HUES6 (cell line): ENCODE measurements around the gene IFT74.

Experiments
- H3K27ac ChIP-seq: 2 replicates; pipeline ENCODE4 v1.7.0; 2013; ENCODE audit warnings: low read depth, mild to moderate bottlenecking, low read length, inconsistent platforms
- H3K27me3 ChIP-seq: 2 replicates; pipeline ENCODE4 v1.6.1; 2013; ENCODE audit warnings: low read length; ENCODE audit not compliant: control insufficient read depth, insufficient read depth
- H3K36me3 ChIP-seq: 2 replicates; pipeline ENCODE4 v1.6.1; 2013; ENCODE audit warnings: low read length; ENCODE audit not compliant: control insufficient read depth, insufficient read depth
- H3K4me1 ChIP-seq: 2 replicates; pipeline ENCODE4 v1.6.1; 2013; ENCODE audit warnings: low read length; ENCODE audit not compliant: control insufficient read depth, insufficient read depth
- H3K4me3 ChIP-seq: 2 replicates; pipeline ENCODE4 v1.5.1; 2013; ENCODE audit warnings: low read depth, low read length
- H3K9ac ChIP-seq: one replicate; pipeline ENCODE4 v1.6.1; 2013; ENCODE audit warnings: mild to moderate bottlenecking, low read length
- H3K9me3 ChIP-seq: 2 replicates; pipeline ENCODE4 v1.6.1; 2013; ENCODE audit warnings: low read depth, low read length; ENCODE audit not compliant: control insufficient read depth, insufficient read depth

Gene IFT74

DNA sequence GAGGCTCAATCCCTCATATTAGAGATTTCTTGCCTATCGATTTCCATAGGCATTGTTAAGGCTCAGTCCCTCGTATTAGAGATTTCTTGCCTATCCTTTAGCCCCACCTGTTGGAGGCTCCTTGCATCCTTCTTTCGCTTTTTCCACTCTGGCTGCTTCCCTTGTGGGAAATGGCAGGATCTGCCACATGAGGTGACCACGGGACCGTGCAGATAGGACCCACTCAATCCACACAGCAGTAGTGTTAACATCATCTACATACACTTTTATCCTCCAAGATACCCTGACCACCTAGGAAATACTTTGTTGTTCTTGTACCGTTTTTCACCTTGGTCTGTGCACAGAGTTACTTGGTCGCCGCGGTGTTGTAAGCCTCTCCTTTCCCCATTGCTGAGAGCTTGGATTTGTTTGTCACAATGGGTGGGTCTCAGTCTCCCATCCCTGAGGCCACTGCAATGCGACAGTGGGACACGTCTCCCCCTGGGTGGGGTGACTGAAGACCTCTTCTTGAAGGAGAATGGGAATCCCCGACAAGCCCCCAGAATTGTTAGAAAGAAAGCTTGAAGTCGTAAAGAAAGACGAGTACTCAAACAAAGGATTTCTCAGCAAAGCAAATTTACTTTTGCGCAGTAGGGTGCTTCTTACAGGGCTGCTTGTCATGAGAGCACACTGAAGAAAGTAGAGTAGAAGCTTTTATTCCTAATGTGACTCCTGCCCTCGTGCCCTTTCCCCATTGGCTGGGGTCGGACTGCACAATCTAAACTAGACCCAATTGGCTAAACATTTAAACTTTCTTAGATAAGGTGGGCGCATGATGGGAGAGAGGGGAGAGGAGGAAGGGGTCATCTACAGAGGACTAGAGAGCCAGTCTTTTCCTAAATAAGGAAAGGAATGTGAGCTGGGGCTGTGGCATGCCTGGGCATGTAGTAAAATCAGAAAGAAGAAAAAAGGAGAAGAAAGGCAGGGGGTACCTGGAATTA is 19.8 kb downstream of the IFT74 start:
- peaks cover 28% of the 10 kb centered on the region for H3K4me1 ChIP-seq
- H3K4me3 ChIP-seq: peak overlapping the region; percentile 51
- H3K9me3 ChIP-seq: no peaks in the 10 kb centered on the region
- peak overlapping the region; percentile 93 for H3K27ac ChIP-seq
- H3K36me3 ChIP-seq: no peaks in the 10 kb centered on the region
- H3K9ac ChIP-seq: peak overlapping the region; percentile 94
- H3K27me3 ChIP-seq: no peaks in the 10 kb centered on the region

DNA sequence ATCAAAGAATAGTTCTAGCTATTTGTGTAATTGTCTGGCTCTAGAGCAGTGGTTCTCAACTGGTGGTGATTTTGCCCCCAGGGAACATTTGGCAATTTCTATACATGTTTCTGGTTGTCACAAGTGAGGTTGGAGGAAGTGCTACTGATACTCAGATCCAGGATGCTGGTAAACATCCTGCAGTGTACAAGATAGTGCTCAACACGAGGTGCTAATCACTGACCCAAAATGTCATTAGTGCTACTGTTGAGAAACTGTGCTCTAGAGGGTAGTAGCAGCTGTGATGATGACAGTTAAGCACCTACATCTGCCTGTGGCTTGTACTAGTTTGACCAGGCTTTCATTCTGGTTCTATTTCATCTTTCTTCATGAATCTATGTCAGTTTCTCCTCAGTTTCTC is 27.1 kb downstream of the IFT74 start:
- no peak overlapping the region for H3K9ac ChIP-seq
- no peak overlapping the region for H3K27ac ChIP-seq
- H3K36me3 ChIP-seq: peaks cover 11% of the 10 kb centered on the region; the same call in 1 of the 2 replicates

DNA sequence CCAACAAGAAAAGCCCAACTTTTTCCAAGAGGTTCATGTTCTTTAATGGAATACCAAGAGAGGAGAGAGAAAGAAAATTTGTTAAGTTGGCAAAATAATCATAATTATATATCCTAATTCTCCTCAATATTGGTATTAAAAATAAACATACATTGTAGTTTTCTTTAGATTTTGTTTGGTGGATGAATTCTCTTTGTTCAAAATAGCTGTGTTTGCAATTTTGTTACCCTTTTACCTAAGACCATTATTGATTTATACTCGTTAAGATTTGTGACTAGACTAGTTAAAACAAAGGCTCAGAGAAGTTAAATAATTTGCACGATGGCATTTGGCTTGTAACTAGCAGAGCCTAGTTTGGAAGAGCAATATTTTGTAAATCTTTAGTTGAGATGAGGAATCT is 39.6 kb downstream of the IFT74 start:
- Histone ChIP-seq H3K4me3 (no peak overlapping the region), H3K36me3 (peaks cover 3% of the 10 kb centered on the region), H3K27me3 (no peaks in the 10 kb centered on the region), H3K4me1 (no peaks in the 10 kb centered on the region), H3K9ac (no peak overlapping the region), H3K27ac (no peak overlapping the region), H3K9me3 (no peaks in the 10 kb centered on the region)

More for the DNA sequence above, 27.1 kb downstream of the IFT74 start:
- no peaks in the 10 kb centered on the region for H3K9me3 ChIP-seq
- H3K27me3 ChIP-seq: no peaks in the 10 kb centered on the region
- H3K4me3 ChIP-seq: no peak overlapping the region
- H3K4me1 ChIP-seq: no peaks in the 10 kb centered on the region

DNA sequence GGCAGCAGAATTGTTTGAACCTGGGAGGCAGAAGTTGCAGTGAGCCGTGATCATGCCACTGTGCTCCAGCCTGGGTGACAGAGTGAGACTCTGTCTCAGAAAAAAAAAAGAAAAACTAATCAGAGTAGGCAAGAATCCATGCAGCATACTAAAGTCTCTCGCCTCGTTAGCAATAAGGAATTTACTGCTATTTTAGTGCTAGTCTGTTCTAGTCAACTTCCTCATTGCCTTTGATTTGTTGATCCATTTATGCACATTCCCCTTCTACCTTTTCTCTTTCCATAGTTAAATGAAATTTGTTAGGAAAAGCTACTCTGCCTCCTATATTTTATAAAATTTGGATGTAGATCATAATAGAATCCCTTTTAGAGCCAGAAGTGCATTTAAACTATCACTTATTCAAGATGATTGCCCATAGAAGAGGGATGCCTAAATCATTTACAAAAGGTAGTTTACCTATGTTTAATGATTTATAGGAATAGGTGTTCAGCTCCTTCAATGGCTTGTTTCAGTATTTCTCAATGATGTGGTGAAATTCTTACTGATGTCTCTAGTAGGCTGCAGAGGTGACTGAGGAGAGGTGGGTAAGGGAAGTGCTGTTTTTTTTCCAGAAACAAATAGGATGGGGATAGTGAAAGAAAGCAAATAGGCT is 47.3 kb downstream of the IFT74 start:
- Histone ChIP-seq H3K9ac (no peak overlapping the region), H3K27me3 (no peaks in the 10 kb centered on the region), H3K36me3 (no peaks in the 10 kb centered on the region), H3K4me1 (no peaks in the 10 kb centered on the region), H3K9me3 (no peaks in the 10 kb centered on the region), H3K4me3 (no peak overlapping the region), H3K27ac (no peak overlapping the region)

DNA sequence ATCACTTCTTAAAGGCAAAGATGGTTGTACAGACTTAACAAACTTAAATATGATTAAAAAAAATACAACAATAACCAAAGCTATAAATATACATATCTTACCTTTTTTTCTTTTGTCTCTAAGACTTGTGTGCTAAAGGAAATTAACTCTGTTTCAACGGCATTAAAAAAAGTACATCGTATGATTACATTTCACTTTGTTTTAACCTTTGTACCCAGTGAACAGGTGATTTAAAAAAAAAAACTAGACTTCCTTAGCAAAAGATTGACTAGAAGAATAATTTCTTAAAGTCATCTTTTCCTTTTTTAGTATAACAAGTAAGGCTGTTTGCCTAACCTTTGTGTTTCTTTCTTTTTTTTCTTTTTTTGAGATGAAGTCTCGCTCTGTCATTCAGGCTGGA is 49.3 kb downstream of the IFT74 start, which contains the start of gene LRRC19:
Gene LRRC19, minus strand, starts transcription at position 182 of the 400 bp plus-strand sequence. CDS start 5,978 bp downstream, outside the sequence.
- no peaks in the 10 kb centered on the region for H3K27me3 ChIP-seq
- no peaks in the 10 kb centered on the region for H3K36me3 ChIP-seq
- no peak within 1 kb of the TSS for H3K27ac ChIP-seq
- H3K4me3 ChIP-seq: no peak within 1 kb of the TSS
- H3K9ac ChIP-seq: no peak within 1 kb of the TSS
- no peaks in the 10 kb centered on the region for H3K4me1 ChIP-seq
- H3K9me3 ChIP-seq: no peaks in the 10 kb centered on the region

DNA sequence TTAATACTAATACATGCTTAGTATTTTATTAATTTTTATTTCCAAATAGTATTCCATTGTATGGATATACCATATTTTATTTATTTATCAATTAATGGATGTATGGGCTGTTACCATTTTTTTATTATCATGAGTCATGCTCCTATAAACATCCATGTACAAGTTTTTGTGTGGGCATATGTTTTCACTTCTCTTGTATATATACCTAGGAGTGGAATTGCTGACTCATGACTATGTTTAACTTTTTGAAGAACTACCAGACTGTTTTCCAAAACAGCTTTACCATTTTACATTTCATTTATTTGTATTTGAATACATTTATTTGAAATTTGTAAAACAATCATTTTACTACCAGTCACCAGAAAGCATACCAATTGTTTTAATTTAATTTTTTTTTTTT is 63.4 kb downstream of the IFT74 start:
- Histone ChIP-seq H3K27me3 (no peaks in the 10 kb centered on the region), H3K36me3 (peaks cover 23% of the 10 kb centered on the region), H3K27ac (no peak overlapping the region), H3K4me3 (no peak overlapping the region), H3K9ac (no peak overlapping the region), H3K9me3 (no peaks in the 10 kb centered on the region), H3K4me1 (no peaks in the 10 kb centered on the region)

DNA sequence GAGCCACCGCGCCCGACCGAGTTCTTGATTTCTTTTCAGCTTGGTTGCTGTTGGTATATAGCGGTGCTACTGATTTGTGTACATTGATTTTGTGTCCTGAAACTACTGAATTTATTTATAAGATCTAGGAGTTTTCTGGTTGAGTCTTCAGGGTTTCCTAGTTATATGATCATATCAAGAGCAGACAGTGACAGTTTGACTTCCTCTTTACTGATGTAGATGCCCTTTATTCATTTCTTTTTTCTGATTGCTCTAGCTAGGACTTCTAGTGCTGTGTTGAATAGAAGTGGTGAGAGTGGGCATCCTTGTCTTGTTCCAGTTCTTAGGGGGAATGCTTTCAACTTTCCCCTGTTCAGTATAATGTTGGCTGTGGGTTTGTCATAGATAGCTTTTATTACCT is 66.7 kb downstream of the IFT74 start:
- Histone ChIP-seq H3K36me3 (peaks cover 18% of the 10 kb centered on the region), H3K27ac (no peak overlapping the region), H3K4me1 (no peaks in the 10 kb centered on the region), H3K9me3 (no peaks in the 10 kb centered on the region), H3K9ac (no peak overlapping the region), H3K4me3 (no peak overlapping the region), H3K27me3 (no peaks in the 10 kb centered on the region)

DNA sequence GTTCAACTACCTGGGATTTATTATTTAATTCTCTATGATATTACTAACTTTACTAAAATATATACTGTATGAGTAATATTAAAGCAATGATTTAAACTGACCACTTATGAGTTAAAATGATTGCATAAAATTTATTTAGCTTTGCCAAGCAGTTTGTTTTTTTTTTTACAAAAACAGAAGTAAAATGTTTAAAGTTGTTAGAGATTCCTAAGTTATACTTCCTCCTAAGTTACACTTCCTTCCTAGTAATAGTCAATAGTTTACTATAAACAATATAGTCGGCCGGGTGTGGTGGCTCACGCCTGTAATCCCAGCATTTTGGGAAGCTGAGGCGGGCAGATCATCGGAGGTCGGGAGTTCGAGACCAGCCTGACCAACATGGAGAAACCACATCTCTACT is 73.0 kb downstream of the IFT74 start:
- peaks cover 5% of the 10 kb centered on the region; the same call in 1 of the 2 replicates for H3K36me3 ChIP-seq
- H3K9ac ChIP-seq: no peak overlapping the region
- no peaks in the 10 kb centered on the region for H3K9me3 ChIP-seq
- no peak overlapping the region for H3K4me3 ChIP-seq
- H3K27ac ChIP-seq: no peak overlapping the region
- no peaks in the 10 kb centered on the region for H3K27me3 ChIP-seq
- H3K4me1 ChIP-seq: no peaks in the 10 kb centered on the region

DNA sequence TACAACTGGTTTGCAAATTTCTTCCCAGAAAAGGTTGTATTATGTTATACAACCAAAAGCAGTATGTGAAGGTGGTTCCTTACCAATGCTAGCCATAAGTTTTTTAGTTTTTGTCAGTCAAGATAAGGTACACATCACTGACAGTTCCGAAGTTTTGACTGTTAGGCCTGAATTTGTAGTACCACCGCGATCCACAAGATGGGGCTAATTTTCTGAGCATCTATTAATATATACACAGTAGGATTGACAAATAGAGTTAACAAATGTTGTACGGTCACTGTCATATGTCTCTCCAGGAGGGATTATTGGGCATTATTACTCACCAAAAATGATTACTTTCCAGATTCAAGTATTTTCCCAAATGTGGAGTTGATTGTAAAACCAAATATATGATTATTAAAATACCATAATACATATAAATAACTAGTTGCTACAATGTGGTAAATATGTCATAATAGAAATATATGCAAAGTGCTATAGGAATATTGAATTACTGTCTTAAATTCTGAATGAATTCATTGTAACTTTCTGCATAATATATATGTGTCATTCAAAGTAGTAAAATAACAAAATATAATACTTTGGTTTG is 77.7 kb downstream of the IFT74 start:
- Histone ChIP-seq H3K4me3 (no peak overlapping the region), H3K4me1 (no peaks in the 10 kb centered on the region), H3K9ac (no peak overlapping the region), H3K36me3 (no peaks in the 10 kb centered on the region), H3K27ac (no peak overlapping the region), H3K27me3 (no peaks in the 10 kb centered on the region), H3K9me3 (no peaks in the 10 kb centered on the region)

DNA sequence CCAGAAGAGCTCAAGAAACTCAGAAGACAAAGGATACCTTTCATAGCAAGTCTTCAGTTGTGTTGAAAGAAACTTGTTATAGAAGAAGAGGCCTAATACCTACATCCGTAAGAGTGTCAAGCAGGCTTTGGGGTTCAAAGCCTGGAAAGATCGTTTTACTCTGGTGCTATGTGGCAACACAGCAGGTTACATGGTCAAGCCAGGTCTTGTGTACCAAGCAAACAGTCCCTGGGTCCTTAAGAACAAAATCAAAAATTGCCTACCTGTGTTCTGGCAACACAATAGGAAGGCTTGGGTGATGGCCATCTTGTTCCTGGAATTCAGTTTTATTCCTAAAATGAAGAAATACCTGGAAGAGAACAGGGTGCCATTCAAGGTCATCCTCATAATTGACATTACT is 81.3 kb downstream of the IFT74 start:
- Histone ChIP-seq H3K9me3 (no peaks in the 10 kb centered on the region), H3K36me3 (no peaks in the 10 kb centered on the region), H3K4me3 (no peak overlapping the region), H3K9ac (no peak overlapping the region), H3K4me1 (no peaks in the 10 kb centered on the region), H3K27me3 (no peaks in the 10 kb centered on the region), H3K27ac (no peak overlapping the region)

DNA sequence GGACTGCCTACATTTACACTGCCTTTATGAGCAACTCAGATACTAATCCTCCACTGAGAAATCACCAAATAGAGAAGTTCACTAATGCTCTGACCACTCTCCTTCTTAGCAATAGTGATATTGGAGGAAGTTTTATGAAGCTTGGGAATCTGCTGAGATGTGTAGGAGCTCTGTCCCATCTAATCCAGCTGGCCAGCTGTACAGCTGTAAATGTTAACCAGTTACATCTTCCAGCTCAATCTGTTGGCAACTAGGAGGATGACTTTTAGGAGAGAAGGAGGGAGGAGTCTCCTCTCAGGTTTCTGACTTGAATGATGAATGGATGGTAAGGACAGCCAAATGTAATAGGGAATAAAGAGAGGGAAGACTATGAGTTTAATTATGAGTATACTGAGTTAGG is 85.5 kb downstream of the IFT74 start:
- Histone ChIP-seq H3K27me3 (no peaks in the 10 kb centered on the region), H3K9me3 (no peaks in the 10 kb centered on the region), H3K9ac (no peak overlapping the region), H3K4me3 (no peak overlapping the region), H3K36me3 (0 out of 2 replicates have a peak, but pooled peaks cover 4% of the 10 kb centered on the region), H3K4me1 (no peaks in the 10 kb centered on the region), H3K27ac (no peak overlapping the region)
